A549 (cell line): ENCODE measurements around the gene RDH5. TPM values are rescaled to one million over a fixed set of nuclear protein-coding genes. Genes with fewer than 3 reads are reported as not detected.
A peak's percentile ranks its signal among the peaks of the same experiment; 100 is the strongest.

Experiments
- ATAC-seq, 2 experiments: fragments of 200-7000 bp in 1 of 2; fragments of >200 bp in 1 of 2; cut with Nextera tagmentation in 1 of 2; cut with Tn5 transposase in 1 of 2; 3 replicates each; pipeline versions ENCODE4 v1.8.0 to v1.9.1; 2018 to 2020; ENCODE audit warnings: mild to moderate bottlenecking in 1 of 2, moderate library complexity in 1 of 2
- CTCF ChIA-PET: fragments of 300-600 bp; sonication (Branson Sonifier 250); formaldehyde crosslinking; extraction: SDS; loops from one replicate; lab custom pipeline; 2021; ENCODE audit warnings: antibody characterized with exemption, inconsistent platforms; lab: Yijun Ruan, JAX
- POLR2A ChIA-PET: fragments of 350-600 bp; formaldehyde crosslinking; extraction: SDS; loops from one replicate; lab custom pipeline; 2021; ENCODE audit warnings: antibody characterized with exemption, inconsistent platforms; lab: Yijun Ruan, JAX
- DNase-seq, 2 experiments: peaks; one replicate each; pipeline versions ENCODE4 v3.0.0 to v3.0.0-alpha.2; 2011 to 2016; ENCODE audit warnings: low read depth in 1 of 2, low spot score in 1 of 2
- FAIRE-seq: peaks from 2 replicates; lab custom pipeline; 2011; peaks lifted over from hg19 to GRCh38; lab: Jason Lieb, UNC
- H3K27ac ChIP-seq, 2 experiments: fragments of >200 bp; sonication (Bioruptor Twin); formaldehyde crosslinking; 3 replicates each; pipeline ENCODE4 v1.5.1; 2016 to 2017
- H3K4me1 ChIP-seq: fragments of >200 bp; sonication (Bioruptor Twin); formaldehyde crosslinking; 3 replicates; pipeline ENCODE4 v1.6.1; 2016
- H3K4me2 ChIP-seq: fragments of >200 bp; sonication (Bioruptor Twin); formaldehyde crosslinking; 3 replicates; pipeline ENCODE4 v1.6.1; 2016
- H3K4me3 ChIP-seq: fragments of >200 bp; sonication (Bioruptor Twin); formaldehyde crosslinking; 3 replicates; pipeline ENCODE4 v1.5.1; 2016
- H3K9me3 ChIP-seq: fragments of >200 bp; sonication (Bioruptor Twin); formaldehyde crosslinking; 3 replicates; pipeline ENCODE4 v1.6.1; 2016
- CBX2 ChIP-seq: fragments of 200-600 bp; sonication (generic); IDR thresholded peaks from 2 replicates; pipeline ENCODE4 v1.6.1; 2016; ENCODE audit warnings: low read depth, mild to moderate bottlenecking, borderline replicate concordance
- CHD2 ChIP-seq: fragments of 150-350 bp; IDR thresholded peaks from 2 replicates; pipeline ENCODE4 v1.6.1; 2014; ENCODE audit warnings: low read length; ENCODE audit not compliant: partially characterized antibody
- CHD4 ChIP-seq: fragments of 200-600 bp; sonication (generic); IDR thresholded peaks from 2 replicates; pipeline ENCODE4 v1.6.1; 2016; ENCODE audit warnings: antibody characterized with exemption, mild to moderate bottlenecking, borderline replicate concordance
- CTCF ChIP-seq: fragments of >200 bp; sonication (Bioruptor Twin); formaldehyde crosslinking; IDR thresholded peaks from 3 replicates; pipeline ENCODE4 v1.5.1; 2016
- EP300 ChIP-seq, 2 experiments: fragments of >200 bp; sonication (Bioruptor Twin); formaldehyde crosslinking; IDR thresholded peaks; 2 replicates in 1 of 2; 3 replicates in 1 of 2; pipeline ENCODE4 v1.6.1; 2016 to 2017
- FOSB ChIP-seq: fragments of 250-450 bp; sonication (Bioruptor Pico); IDR thresholded peaks from 2 replicates; pipeline ENCODE4 v1.5.0; 2020; ENCODE audit warnings: mild to moderate bottlenecking, moderate library complexity
- GATA3 ChIP-seq: IDR thresholded peaks from 2 replicates; pipeline ENCODE4 v1.6.1; 2012; ENCODE audit warnings: borderline replicate concordance
- HOXA7 ChIP-seq: fragments of 250-450 bp; sonication (Bioruptor Pico); IDR thresholded peaks from 2 replicates; pipeline ENCODE4 v1.5.0; 2020; ENCODE audit warnings: mild to moderate bottlenecking, moderate library complexity
- HOXB13 ChIP-seq: fragments of 250-450 bp; sonication (Bioruptor Pico); IDR thresholded peaks from 2 replicates; pipeline ENCODE4 v1.5.0; 2020; ENCODE audit warnings: low read depth, mild to moderate bottlenecking, moderate library complexity
- MAZ ChIP-seq: fragments of 150-350 bp; IDR thresholded peaks from 2 replicates; pipeline ENCODE4 v1.6.1; 2014; ENCODE audit warnings: antibody characterized with exemption, low read depth, low read length, borderline replicate concordance
- MYC ChIP-seq: IDR thresholded peaks from 2 replicates; pipeline ENCODE4 v1.6.1; 2012; ENCODE audit warnings: mild to moderate bottlenecking, inconsistent platforms, low read length, improper control_type of control experiment, borderline replicate concordance
- NFE2L2 ChIP-seq: fragments of 150-350 bp; conservative IDR thresholded peaks from 2 replicates; pipeline ENCODE4 v1.6.1; 2014; ENCODE audit warnings: low read length
- NPAS2 ChIP-seq: fragments of 250-450 bp; sonication (Bioruptor Pico); IDR thresholded peaks from 2 replicates; pipeline ENCODE4 v1.8.0; 2022; ENCODE audit warnings: mild to moderate bottlenecking, moderate library complexity, borderline replicate concordance
- NR3C1 ChIP-seq: fragments of >200 bp; sonication (Bioruptor Twin); formaldehyde crosslinking; IDR thresholded peaks from 3 replicates; pipeline ENCODE4 v1.6.1; 2017
- POLR2AphosphoS2 ChIP-seq: conservative IDR thresholded peaks from 2 replicates; pipeline ENCODE4 v1.6.1; 2012; ENCODE audit warnings: low read length, improper control_type of control experiment, inconsistent platforms
- RARB ChIP-seq: fragments of 250-450 bp; sonication (Bioruptor Pico); IDR thresholded peaks from 2 replicates; pipeline ENCODE4 v1.8.0; 2021; ENCODE audit warnings: mild to moderate bottlenecking, moderate library complexity
- RFX5 ChIP-seq: fragments of 450-650 bp; IDR thresholded peaks from 2 replicates; pipeline ENCODE4 v1.7.1; 2014; ENCODE audit warnings: antibody characterized with exemption, mild to moderate bottlenecking, moderate library complexity
- RNF2 ChIP-seq: fragments of 200-600 bp; sonication (generic); IDR thresholded peaks from 2 replicates; pipeline ENCODE4 v1.6.1; 2016; ENCODE audit warnings: low read depth, mild to moderate bottlenecking, antibody characterized with exemption, moderate library complexity, borderline replicate concordance
- SMC3 ChIP-seq: fragments of >200 bp; sonication (Bioruptor Twin); formaldehyde crosslinking; IDR thresholded peaks from 3 replicates; pipeline ENCODE4 v1.6.1; 2018; ENCODE audit warnings: inconsistent platforms
- TP53 ChIP-seq: fragments of 250-450 bp; sonication (Bioruptor Pico); IDR thresholded peaks from 2 replicates; pipeline ENCODE4 v1.5.0; 2021; ENCODE audit warnings: mild to moderate bottlenecking, moderate library complexity
- ZNF302 ChIP-seq: fragments of 250-450 bp; sonication (Bioruptor Pico); IDR thresholded peaks from 2 replicates; pipeline ENCODE4 v1.9.0; 2021; ENCODE audit warnings: inconsistent platforms, mild to moderate bottlenecking, moderate library complexity
- WGBS: methylation state at CpG from one replicate; pipeline ENCODE4 v1.1.6; 2017; ENCODE audit errors: missing lambda C conversion rate; 5-methylcytosine and 5-hydroxymethylcytosine counted together
- polyA plus RNA-seq, 4 experiments: library from polyadenylated mRNA; depleted of rRNA in 3 of 4; stranded (reverse); fragments of >200 nt; fragmentation: RNase III in 1 of 4; extraction: RNeasy Plus Mini Kit Qiagen cat#74134 plus additional on column Dnase treatment in 1 of 4; gene quantifications; 2 replicates in 3 of 4; 3 replicates in 1 of 4; pipeline ENCODE4 v1.2.3, GENCODE V29; 2011 to 2017
- TF ChIP-seq, protein P1 (sequence below): fragments of >200 bp; sonication (Bioruptor Twin); formaldehyde crosslinking; IDR thresholded peaks from 2 replicates; pipeline ENCODE4 v1.6.1; 2016
- TF ChIP-seq, protein P2 (sequence below): fragments of 150-350 bp; IDR thresholded peaks from 2 replicates; pipeline ENCODE4 v1.6.1; 2014; ENCODE audit warnings: low read depth, mild to moderate bottlenecking, low read length
- TF ChIP-seq, protein P3 (sequence below): IDR thresholded peaks from 2 replicates; pipeline ENCODE4 v1.6.1; 2012

Gene RDH5
- polyA plus RNA-seq, 2 of the 4 experiments (the other 2 are of a cell fraction): 4.1 to 9.1 TPM

DNA sequence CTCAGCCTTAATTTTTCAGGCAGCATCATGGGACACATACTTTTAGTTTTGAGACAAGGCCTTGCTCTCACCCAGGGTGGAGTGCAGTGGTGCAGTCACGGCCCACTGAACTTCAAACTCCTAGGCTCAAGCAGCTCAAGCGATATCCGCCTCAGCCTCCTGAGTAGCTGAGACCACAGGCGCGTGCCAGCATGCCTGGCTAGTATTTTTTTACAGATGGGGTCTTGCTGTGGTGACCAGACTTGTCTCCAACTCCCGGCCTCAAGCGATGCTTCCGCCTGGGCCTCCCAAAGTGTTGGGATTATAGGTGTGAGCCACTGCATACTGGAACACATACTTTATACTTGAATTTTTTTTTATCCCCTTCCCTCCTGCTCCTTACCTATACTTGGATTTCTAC, 2.8 kb downstream of the RDH5 start:
- WGBS: over 99% methylated on average over 8 of the region's 8 CpGs
- POLR2A ChIA-PET: no interaction called here
- H3K4me2 ChIP-seq: no peak overlapping the region
- no peaks in the 10 kb centered on the region for H3K9me3 ChIP-seq
- CTCF ChIA-PET: interaction anchor here (1.3 to 12.3 kb wide), 5 partner anchors 15 to 93 kb away, joined by 3 to 139 read pairs (median 13); partner anchors contain the start of gene GDF11
- DNase-seq: no peak
- H3K4me3 ChIP-seq: no peak overlapping the region
- H3K4me1 ChIP-seq: peaks cover 59% of the 10 kb centered on the region
- TF ChIP-seq POLR2AphosphoS2 (no peak), FOSB (CRISPR knock-in tag) (no peak), RFX5 (no peak), MAZ (no peak), TP53 (CRISPR knock-in tag) (no peak), CBX2 (no peak), CTCF (no peak), NR3C1 (no peak), MYC (no peak), EP300 (IDR thresholded peaks at IDR 0.05) (no peak), HOXB13 (CRISPR knock-in tag) (no peak)
- TF ChIP-seq, protein P1, sequence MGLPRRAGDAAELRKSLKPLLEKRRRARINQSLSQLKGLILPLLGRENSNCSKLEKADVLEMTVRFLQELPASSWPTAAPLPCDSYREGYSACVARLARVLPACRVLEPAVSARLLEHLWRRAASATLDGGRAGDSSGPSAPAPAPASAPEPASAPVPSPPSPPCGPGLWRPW: no peak
- TF ChIP-seq, all 56 proteins: peak for 0
- ATAC-seq (no peak), FAIRE-seq (no peak)
- H3K27ac ChIP-seq: no peak overlapping the region

GRCh38 chr12:55723516-55724225, 3.5 kb downstream of the RDH5 start:
- no peak overlapping the region for H3K4me2 ChIP-seq
- H3K9me3 ChIP-seq: no peaks in the 10 kb centered on the region
- peaks cover 56% of the 10 kb centered on the region for H3K4me1 ChIP-seq
- DNase-seq: no peak
- no peak for ATAC-seq
- CTCF ChIA-PET: interaction anchor here (0.6 to 12.3 kb wide), 7 partner anchors 12 to 466 kb away, joined by 3 to 139 read pairs (median 6); partner anchors contain the start of genes GDF11 and SMARCC2
- peak overlapping the region in 1 of 2 experiments; percentile 31; a peak in 1 of 6 replicates for H3K27ac ChIP-seq
- 70% methylated on average over 10 of the region's 10 CpGs for WGBS
- TF ChIP-seq NFE2L2 (no peak), NPAS2 (CRISPR knock-in tag) (no peak), POLR2AphosphoS2 (peak; percentile 33), CBX2 (no peak), SMC3 (no peak), MAZ (no peak)
- POLR2A ChIA-PET: no interaction called here
- no peak for FAIRE-seq
- H3K4me3 ChIP-seq: no peak overlapping the region

GRCh38 chr12:55724226-55724939, 4.2 kb downstream of the RDH5 start:
- H3K4me3 ChIP-seq: no peak overlapping the region
- ChIA-PET POLR2A (interaction anchor here (1.0 to 1.4 kb wide), 4 partner anchors 8 to 105 kb away, joined by 4 to 7 read pairs (median 4); partner anchors contain the start of genes BLOC1S1 and DNAJC14), CTCF (interaction anchor here (0.7 to 12.3 kb wide), 10 partner anchors 8 to 465 kb away, joined by 3 to 139 read pairs (median 5); partner anchors contain the start of genes BLOC1S1, GDF11 and SMARCC2)
- H3K4me1 ChIP-seq: peaks cover 53% of the 10 kb centered on the region
- DNase-seq: peak; percentile 70 to 82
- peak in 1 of 2 experiments; percentile 43; a peak in 3 of 6 replicates for ATAC-seq
- peak overlapping the region in 1 of 2 experiments; percentile 44; a peak in 2 of 6 replicates for H3K27ac ChIP-seq
- H3K9me3 ChIP-seq: no peaks in the 10 kb centered on the region
- H3K4me2 ChIP-seq: no peak overlapping the region
- no peak for FAIRE-seq
- 51% methylated on average over 9 of the region's 11 CpGs for WGBS
- TF ChIP-seq, protein P2, sequence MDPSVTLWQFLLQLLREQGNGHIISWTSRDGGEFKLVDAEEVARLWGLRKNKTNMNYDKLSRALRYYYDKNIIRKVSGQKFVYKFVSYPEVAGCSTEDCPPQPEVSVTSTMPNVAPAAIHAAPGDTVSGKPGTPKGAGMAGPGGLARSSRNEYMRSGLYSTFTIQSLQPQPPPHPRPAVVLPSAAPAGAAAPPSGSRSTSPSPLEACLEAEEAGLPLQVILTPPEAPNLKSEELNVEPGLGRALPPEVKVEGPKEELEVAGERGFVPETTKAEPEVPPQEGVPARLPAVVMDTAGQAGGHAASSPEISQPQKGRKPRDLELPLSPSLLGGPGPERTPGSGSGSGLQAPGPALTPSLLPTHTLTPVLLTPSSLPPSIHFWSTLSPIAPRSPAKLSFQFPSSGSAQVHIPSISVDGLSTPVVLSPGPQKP: no peak
- peak; percentile 58 for TF ChIP-seq CTCF
- TF ChIP-seq CHD4: no peak
- TF ChIP-seq HOXA7: 0 out of 2 replicates have a peak, but pooled peaks have one; percentile 39
- peak; percentile 78; the same call in 1 of the 2 replicates for TF ChIP-seq POLR2AphosphoS2
- no peak for TF ChIP-seq CHD2
- TF ChIP-seq SMC3: peak; percentile 52; the same call in 2 of the 3 replicates
- no peak for TF ChIP-seq ZNF302 (CRISPR knock-in tag)
- no peak for TF ChIP-seq RARB (CRISPR knock-in tag)
- no peak for TF ChIP-seq GATA3
- TF ChIP-seq NR3C1: no peak
- TF ChIP-seq, protein P3, sequence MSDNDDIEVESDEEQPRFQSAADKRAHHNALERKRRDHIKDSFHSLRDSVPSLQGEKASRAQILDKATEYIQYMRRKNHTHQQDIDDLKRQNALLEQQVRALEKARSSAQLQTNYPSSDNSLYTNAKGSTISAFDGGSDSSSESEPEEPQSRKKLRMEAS: 0 out of 2 replicates have a peak, but pooled peaks have one; percentile 22
- no peak for TF ChIP-seq RNF2
